ENCODE measurements around the gene BTBD7.
A peak's percentile ranks its signal among the peaks of the same experiment; 100 is the strongest.
"Not testable (repeated sequence)": the region's sequence is repeated elsewhere in the genome, so short reads cannot be mapped to it uniquely, and the experiment has no call there.

The BTBD7 gene

DNA sequence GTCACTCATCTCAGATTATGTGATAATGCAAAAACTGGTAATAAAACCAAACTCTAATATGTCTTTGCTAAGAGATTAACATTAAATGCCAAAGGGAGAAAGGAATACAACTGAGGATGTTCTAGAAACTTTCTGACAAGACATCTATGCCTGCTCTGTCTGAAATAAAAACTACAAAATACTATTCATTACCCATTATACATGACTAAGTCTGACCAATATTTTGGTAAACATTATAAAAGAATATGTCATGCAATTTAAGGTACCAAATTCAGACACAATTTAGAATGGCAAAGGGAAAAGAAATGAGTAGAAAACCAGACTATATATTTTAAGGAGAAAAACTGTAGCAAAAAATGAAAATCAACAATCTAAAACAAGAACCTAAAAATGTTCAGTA lies 86.3 kb downstream of the BTBD7 start:
- no peak for DNase-seq (ENCODE audit: low read depth)

DNA sequence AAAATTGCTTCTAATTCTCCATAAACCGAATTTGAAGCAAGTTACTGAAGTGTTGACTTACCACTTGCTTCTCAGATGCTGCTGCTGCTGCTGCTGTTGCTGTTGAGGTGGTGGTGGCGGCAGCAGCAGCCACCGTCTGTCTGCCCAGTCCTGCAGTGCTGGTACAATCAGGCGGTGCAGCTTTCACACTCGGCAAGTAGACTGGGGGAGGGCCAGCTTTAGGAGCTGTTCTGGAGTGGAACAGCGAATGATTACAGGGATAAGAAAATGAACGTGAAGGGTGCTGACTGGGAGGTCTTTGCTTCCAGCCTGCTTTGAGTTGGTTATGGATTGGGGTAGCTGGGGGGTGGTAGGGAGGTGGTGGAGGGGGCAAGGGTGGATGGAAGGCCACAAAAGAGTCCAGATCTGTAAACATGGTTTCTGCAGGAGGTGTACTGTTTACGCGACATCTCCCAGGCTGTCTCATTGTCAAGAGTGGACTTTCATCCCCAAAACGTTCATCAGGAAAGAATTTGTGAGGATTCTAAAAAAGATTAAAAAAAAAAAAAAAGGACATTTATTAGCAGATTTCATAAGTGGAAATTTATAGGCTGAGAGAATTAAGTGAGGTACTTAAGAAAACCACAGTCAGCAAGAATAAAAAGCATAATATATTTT lies 86.9 kb downstream of the BTBD7 start:
- DNase-seq (ENCODE audit: low read depth) = no peak

- DNase-seq (ENCODE audit: low read depth) = no peak
These were observed 92.2 kb downstream of the BTBD7 start for GRCh38 chr14:93240678-93241000.

GRCh38 chr14:93239869-93240677 lies 92.8 kb downstream of the BTBD7 start:
- no peak for DNase-seq (ENCODE audit: low read depth)

DNA sequence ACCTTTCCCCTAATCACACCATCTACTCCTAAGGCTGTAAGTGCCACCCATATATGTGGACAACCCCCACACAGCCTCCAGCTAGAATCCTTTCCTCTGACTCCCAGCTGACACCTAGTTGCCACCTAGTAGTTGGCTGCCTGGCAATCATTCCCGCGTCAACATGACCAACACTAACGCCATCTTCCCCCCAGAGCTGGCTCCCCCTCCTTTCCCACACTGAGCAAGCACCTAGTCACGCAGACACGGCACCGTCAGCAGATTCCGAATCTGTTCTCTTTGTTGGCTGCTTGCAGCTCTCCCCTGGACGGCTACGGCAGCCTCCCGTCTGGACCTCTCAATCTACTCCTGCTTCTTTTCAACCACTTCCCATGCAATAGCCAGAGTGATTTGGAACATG lies 98.0 kb downstream of the BTBD7 start:
- DNase-seq (ENCODE audit: low read depth) = no peak

GRCh38 chr14:93233078-93233477 lies 99.8 kb downstream of the BTBD7 start:
- DNase-seq (ENCODE audit: low read depth) = not testable (repeated sequence)

DNA sequence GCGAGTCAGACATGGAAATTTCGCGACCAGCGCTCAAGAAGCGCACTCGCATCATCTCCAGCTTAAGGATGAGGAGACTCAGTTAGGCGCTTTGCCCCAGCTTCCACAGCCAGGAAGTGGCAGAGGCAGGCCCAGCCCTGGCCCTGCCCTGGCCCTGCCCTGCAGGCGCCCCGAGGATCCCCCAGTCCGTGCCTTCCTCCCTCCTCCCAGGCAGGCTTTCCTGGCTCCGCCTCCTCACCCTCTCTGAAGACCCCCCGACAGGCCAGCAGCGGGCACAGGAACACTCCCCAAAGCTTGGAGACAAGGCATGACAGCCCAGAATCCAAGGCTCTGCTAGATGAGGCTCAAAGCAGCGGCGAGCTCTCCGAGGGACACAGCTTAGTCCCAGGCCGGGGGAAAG lies 100.7 kb downstream of the BTBD7 start:
- DNase-seq (ENCODE audit: low read depth) = no peak

GRCh38 chr14:93231129-93231979 lies 101.5 kb downstream of the BTBD7 start:
- DNase-seq (ENCODE audit: low read depth) = no peak

- DNase-seq (ENCODE audit: low read depth) = no peak
These were observed 102.3 kb downstream of the BTBD7 start for GRCh38 chr14:93230539-93230938.

- DNase-seq (ENCODE audit: low read depth) = no peak
These were observed 104.3 kb downstream of the BTBD7 start for GRCh38 chr14:93228550-93228949.

DNA sequence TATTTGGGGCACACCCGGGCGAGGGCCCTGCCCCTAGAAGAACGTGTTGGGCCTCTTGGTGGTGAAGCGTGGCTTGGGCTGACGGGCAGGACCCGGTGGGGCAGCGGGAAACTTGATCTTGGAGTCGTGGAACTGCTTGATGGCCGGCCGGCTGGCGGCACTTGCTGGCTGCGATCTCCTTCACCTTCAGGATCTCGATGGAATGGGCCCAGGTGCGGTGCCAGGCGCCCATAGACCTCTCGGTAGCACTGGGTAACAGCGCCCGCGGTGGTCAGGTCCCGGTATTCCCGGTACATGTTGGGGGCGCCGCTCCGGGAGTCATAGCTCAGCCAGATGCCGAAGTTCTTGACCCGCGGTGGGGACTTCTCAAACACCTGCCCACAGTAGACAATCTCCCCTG lies 109.3 kb downstream of the BTBD7 start:
- DNase-seq (ENCODE audit: low read depth) = no peak

GRCh38 chr14:93220509-93220908 lies 112.3 kb downstream of the BTBD7 start:
- DNase-seq (ENCODE audit: low read depth) = no peak

DNA sequence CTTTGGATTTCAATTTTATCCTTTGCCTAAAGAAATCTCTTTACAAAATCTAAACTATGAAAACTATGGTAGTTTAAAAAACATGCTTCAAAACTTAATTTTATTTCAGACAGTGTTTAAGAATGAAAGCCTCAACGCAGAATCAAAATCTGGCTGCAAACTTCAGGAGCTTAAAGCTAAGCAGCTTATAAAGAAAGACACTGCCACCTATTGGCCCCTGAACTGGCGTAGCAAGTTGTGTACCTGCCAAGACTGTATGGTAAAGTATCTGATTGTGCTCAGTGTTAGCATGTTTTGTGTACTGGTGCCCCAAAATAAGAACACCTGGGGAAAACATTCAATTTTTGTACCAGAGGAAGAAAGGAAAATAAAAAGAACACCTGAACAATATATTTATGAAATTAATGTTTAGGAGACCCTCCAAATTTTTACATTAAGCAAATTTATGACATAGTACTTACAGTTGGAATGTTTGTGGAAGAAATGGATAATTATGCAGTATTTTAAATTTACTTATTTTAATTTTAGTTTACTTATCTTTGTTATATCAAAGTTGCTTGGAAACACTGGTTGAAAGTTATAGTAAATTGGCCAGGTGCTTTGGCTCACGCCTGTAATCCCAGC lies 113.6 kb downstream of the BTBD7 start:
- peak; percentile 28 for DNase-seq (ENCODE audit: low read depth)

DNA sequence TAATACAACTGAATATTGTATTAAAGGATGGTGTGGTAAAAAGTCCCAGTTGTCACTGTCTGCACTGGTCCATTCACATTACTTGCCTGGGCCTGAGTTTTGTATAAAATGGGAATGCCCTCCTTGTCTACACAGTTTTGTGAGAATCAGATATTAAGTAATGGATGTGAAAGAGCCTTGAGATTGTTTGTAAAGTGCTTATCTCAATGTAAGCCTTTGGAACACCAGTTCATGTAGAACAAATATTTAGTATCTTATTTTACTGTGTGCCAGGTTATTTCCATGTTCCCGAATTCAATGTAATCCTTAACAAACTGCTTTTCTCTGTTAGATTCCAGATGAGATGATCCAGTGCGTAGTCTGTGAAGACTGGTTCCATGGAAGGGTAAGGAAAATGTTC lies 118.2 kb downstream of the BTBD7 start:
- DNase-seq (ENCODE audit: low read depth) = no peak

DNA sequence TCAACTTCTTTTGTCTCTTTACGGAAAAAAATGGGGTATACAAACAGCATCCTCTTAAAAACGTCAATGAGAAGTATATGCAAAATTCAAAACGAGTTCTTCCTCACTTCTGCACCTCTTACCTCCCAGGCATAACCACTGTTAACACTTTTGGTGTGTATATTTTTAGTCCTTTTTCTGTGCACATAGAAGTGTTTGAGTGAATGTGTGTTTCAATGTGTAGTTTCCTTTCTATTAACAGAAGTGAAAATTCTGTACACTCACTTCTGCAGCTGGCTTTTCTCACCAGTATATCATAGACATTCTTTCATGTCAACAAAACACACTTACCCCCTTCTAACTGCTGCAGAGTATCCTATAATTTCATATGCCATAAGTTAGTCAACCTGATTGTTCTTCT lies 120.4 kb downstream of the BTBD7 start:
- DNase-seq (ENCODE audit: low read depth) = no peak

GRCh38 chr14:93207468-93208308 lies 125.1 kb downstream of the BTBD7 start:
- DNase-seq (ENCODE audit: low read depth) = no peak

DNA sequence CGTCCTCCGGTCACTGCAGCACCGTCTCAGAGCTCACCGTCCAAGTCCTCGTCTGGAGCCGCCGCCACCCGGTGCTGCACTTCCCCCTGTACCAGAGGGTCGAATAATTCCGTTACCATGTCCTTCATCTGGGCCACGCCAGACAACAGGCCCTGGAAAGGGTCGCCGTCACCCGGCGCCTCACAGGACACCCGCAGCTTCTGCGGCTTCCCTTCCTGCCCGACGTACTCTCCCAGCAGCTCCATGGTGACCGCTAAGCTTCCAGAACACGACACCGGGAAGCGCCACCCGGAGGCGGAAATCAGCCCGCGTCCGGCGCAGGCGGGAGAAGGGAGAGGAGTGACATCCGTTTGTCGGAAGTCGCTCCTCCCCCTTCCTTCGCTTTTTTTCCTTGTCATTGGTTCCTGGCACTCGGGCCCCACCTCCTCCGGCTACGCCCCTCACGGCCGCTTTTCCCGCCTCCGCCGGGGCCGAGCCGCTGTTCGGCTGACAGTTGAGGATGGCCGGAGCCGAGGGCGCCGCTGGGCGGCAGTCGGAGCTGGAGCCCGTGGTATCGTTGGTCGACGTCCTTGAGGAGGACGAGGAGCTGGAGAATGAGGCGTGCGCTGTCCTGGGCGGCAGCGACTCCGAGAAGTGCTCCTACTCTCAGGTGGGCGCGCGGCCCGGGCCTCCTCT lies 125.9 kb downstream of the BTBD7 start, which contains the start of the genes GON7 and UBR7:
GON7 (minus strand) TSS at position 273 of the 675 bp plus-strand sequence; CDS start at position 245, 28 bp downstream.
UBR7 (plus strand) TSS at position 464 of the 675 bp plus-strand sequence; CDS start at position 500, 36 bp downstream.
- peak; percentile 82 for DNase-seq (ENCODE audit: low read depth)

GRCh38 chr14:93201155-93201704 lies 131.6 kb downstream of the BTBD7 start:
- DNase-seq (ENCODE audit: low read depth) = no peak

DNA sequence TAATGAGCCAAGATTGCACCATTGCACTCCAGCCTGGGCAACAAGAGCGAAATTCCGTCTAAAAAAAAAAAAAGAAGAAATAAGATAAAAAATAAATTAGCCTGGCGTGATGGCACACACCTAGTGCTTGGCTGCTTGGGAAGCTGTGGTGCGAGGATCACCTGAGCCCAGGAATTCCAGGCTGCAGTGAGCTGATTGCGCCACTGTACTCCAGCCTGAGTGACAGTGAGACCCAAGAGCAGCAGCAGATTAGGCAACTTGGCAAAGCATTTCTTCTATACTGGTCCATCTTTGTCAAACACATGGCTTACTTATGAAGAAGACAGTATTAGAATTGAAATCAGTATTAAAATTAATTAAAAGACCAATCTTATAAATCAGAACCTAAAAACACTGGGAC lies 132.3 kb downstream of the BTBD7 start:
- DNase-seq (ENCODE audit: low read depth) = no peak

- no peak for DNase-seq (ENCODE audit: low read depth)
These were observed 133.8 kb downstream of the BTBD7 start for GRCh38 chr14:93199031-93199430.

Data from T follicular helper cell (primary cell).